OCI-LY7 (cell line): ENCODE results near the gene TJP1. TPM values are rescaled to one million over a fixed set of nuclear protein-coding genes. Genes with fewer than 3 reads are reported as not detected.

Source experiments
- small RNA-seq: library from RNA; depleted of rRNA; stranded (forward); fragments of <200 nt; gene quantifications from one replicate; pipeline ENCODE3, GENCODE V24; 2014
- total RNA-seq, 2 experiments: library from RNA; depleted of rRNA in 1 of 2; stranded (reverse); fragments of >200 nt in 1 of 2; shearing (Covaris generic) in 1 of 2; gene quantifications; 2 replicates each; pipeline ENCODE4 v1.2.3, GENCODE V29; 2014 to 2022

Gene TJP1
- total RNA-seq, 2 experiments from 2014 or later = 0.19 to 0.32 TPM

Small RNA genes lying within 50 kb of the gene (small RNA-seq; reads per million reads assigned to genes)
- not detected for gene HMGN2P5
